Left lung (tissue), 10 donors: Measurements from ENCODE around the gene DCD. TPM values are rescaled to one million over a fixed set of nuclear protein-coding genes. Genes with fewer than 3 reads are reported as not detected.

ENCODE experiments used
- ATAC-seq: fragments of 200-7000 bp; cut with Tn5 transposase; one replicate; pipeline ENCODE4 v1.9.1; 2020; ENCODE audit warnings: moderate library complexity
- DNase-seq, 4 donors: peaks; one replicate each; pipeline ENCODE4 v3.0.0-alpha.2; 2013 to 2020
- H3K27ac ChIP-seq, 2 donors: fragments of 200-600 bp; sonication (generic) in 1 of 2; one replicate each; pipeline versions ENCODE4 v1.5.0 to v1.8.0; 2020 to 2021
- H3K27me3 ChIP-seq, 2 donors: fragments of 200-600 bp; sonication (generic) in 1 of 2; one replicate each; pipeline versions ENCODE4 v1.5.0 to v1.8.0; 2020 to 2021
- H3K36me3 ChIP-seq, 2 donors: fragments of 200-600 bp; sonication (generic) in 1 of 2; one replicate each; pipeline versions ENCODE4 v1.5.0 to v1.8.0; 2020 to 2021
- H3K4me1 ChIP-seq, 2 donors: fragments of 200-600 bp; one replicate each; pipeline ENCODE4 v1.8.0; 2021
- H3K4me3 ChIP-seq, 2 donors: fragments of 200-600 bp; sonication (generic) in 1 of 2; one replicate each; pipeline versions ENCODE4 v1.5.0 to v1.8.0; 2020 to 2021; ENCODE audit warnings: mild to moderate bottlenecking in 1 of 2
- H3K9me3 ChIP-seq, 2 donors: fragments of 200-600 bp; sonication (generic) in 1 of 2; one replicate each; pipeline versions ENCODE4 v1.5.0 to v1.8.0; 2020 to 2021
- intact Hi-C, 2 donors: fragments of 100-400 bp; cut with DNase I; formaldehyde crosslinking; loops; one replicate each; pipeline versions ENCODE4 v1.11.2 to v1.14.2; 2022
- polyA plus RNA-seq, 6 donors: library from polyadenylated mRNA; unstranded; fragments of 120-200 nt; gene quantifications; one replicate each; pipeline ENCODE4 v1.2.1, GENCODE V29; 2013; ENCODE audit not compliant: insufficient read length in 6 of 6
- total RNA-seq, 2 donors: library from RNA; stranded (reverse); fragmentation: NEBNext Ultra II Directional; extraction: Animal tissue kit (Norgen Biotek cat#: 25700); gene quantifications; one replicate each; pipeline ENCODE4 v1.2.1, GENCODE V29; 2021
- TF ChIP-seq, protein P1 (sequence below), 2 donors: fragments of 200-600 bp; sonication (generic) in 1 of 2; IDR thresholded peaks; one replicate each; pipeline versions ENCODE4 v1.5.0 to v1.8.0; 2021; ENCODE audit warnings: antibody characterized with exemption in 2 of 2
- donor health status: DM: no; HTN: yes; CAD: no.
- donor health status: DM: no; HTN: no; CAD: no.

The DCD gene
- total and polyA plus RNA-seq, 8 donors = not detected

DNA sequence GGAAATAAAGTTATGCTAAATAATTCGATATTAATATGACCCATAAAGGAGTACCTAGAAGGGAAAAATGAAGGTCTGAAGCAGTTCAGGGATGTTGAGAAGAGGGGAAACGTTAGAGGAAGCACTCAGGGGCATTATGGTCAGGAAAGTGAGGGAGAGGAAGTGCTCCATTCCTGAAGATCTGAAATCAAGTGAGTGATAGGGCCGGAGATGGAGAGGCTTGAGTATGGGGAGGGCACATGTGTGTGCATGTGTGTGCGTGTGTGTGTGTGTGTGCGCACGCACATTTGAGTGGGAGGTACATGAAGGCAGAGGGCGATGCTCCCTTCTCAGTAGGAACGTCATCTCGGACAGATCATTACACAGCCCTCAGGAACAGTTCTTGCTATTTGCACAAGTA is 4.9 kb upstream of the DCD start:
- intact Hi-C loops = no loop called here
- H3K4me1 ChIP-seq = no peaks in the 10 kb centered on the region
- H3K9me3 ChIP-seq = no peaks in the 10 kb centered on the region
- TF ChIP-seq, protein P1, sequence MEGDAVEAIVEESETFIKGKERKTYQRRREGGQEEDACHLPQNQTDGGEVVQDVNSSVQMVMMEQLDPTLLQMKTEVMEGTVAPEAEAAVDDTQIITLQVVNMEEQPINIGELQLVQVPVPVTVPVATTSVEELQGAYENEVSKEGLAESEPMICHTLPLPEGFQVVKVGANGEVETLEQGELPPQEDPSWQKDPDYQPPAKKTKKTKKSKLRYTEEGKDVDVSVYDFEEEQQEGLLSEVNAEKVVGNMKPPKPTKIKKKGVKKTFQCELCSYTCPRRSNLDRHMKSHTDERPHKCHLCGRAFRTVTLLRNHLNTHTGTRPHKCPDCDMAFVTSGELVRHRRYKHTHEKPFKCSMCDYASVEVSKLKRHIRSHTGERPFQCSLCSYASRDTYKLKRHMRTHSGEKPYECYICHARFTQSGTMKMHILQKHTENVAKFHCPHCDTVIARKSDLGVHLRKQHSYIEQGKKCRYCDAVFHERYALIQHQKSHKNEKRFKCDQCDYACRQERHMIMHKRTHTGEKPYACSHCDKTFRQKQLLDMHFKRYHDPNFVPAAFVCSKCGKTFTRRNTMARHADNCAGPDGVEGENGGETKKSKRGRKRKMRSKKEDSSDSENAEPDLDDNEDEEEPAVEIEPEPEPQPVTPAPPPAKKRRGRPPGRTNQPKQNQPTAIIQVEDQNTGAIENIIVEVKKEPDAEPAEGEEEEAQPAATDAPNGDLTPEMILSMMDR (IDR thresholded peaks at IDR 0.05) = no peak
- H3K36me3 ChIP-seq = no peaks in the 10 kb centered on the region
- peaks cover 0 to 22% of the 10 kb centered on the region in 2 donors for H3K27me3 ChIP-seq
- H3K27ac ChIP-seq = no peak overlapping the region
- ATAC-seq = no peak
- H3K4me3 ChIP-seq = no peak overlapping the region
- DNase-seq = no peak

DNA sequence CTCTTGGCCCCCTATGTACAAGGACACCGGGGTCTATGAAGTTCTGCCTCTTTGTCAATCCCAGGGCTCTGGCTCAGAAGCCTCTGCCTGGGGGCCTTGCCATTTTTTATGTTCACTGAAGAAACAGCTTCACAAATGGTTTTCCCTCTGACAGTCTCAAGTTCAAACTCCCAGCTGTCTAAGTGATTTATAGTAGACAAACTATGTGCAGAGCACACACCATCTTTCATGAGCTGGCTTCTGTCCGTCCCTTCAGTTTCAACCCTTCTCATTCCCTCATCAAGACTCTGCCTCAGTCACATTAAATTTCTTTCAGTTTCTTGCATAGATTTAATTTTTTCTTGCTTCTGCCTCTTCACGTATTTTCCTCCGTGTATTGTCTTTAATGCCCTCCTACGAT is 2.7 kb upstream of the DCD start:
- Histone ChIP-seq H3K4me1 (no peaks in the 10 kb centered on the region), H3K36me3 (no peaks in the 10 kb centered on the region), H3K27me3 (peaks cover 0 to 24% of the 10 kb centered on the region in 2 donors), H3K27ac (no peak overlapping the region), H3K4me3 (no peak overlapping the region), H3K9me3 (no peaks in the 10 kb centered on the region)
- ATAC-seq = no peak
- intact Hi-C loops = no loop called here
- TF ChIP-seq, protein P1 (IDR thresholded peaks at IDR 0.05) = no peak
- DNase-seq = no peak

DNA sequence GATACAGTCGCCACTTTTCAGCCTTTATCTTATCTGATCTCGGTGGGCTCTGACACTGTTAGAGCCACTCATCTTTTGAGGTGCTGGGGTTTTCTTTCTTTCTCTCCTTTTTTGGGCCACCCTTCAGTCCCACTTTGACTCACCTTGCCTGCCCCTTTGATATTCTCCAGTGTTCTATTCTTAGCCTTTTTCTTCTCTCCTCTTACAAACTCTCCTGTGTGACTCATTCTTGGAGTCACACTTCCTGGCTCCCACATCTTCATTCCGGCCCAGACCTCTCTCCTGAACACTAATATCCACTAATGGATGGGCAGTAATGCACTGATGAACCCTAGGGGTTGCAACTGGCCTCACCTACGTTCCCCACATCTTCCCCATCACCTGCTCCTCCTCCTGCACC is 2.2 kb upstream of the DCD start:
- H3K4me3 ChIP-seq = no peak overlapping the region

DNA sequence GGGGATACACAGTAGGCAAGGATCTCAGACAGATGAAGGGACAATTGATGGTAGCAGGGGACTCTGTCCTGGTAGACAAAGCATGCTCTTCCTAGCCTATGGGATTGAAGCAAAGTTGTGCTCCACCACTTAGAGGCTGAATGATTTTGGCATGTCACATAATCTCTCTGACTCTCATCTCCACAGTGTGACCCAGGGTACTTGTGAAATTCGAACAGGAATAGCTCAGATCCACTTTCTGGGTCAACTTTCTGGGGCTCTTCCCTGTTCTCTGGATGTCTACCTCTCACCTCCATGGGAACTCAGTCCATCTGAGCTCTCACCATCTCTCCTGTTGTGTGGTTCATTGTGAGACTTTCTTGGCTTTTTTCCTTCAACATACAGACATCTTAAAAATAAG is 1.7 kb upstream of the DCD start:
- no peak for ATAC-seq
- Histone ChIP-seq H3K4me3 (no peak overlapping the region), H3K4me1 (no peaks in the 10 kb centered on the region), H3K36me3 (no peaks in the 10 kb centered on the region), H3K27me3 (peaks cover 0 to 35% of the 10 kb centered on the region in 2 donors), H3K27ac (no peak overlapping the region), H3K9me3 (no peaks in the 10 kb centered on the region)
- DNase-seq = no peak
- intact Hi-C loops = no loop called here
- TF ChIP-seq, protein P1 (IDR thresholded peaks at IDR 0.05) = no peak

More for the DNA sequence above, 2.2 kb upstream of the DCD start:
- intact Hi-C loops = no loop called here
- Histone ChIP-seq H3K4me1 (no peaks in the 10 kb centered on the region), H3K36me3 (no peaks in the 10 kb centered on the region), H3K27ac (no peak overlapping the region), H3K27me3 (peaks cover 0 to 29% of the 10 kb centered on the region in 2 donors), H3K9me3 (no peaks in the 10 kb centered on the region)
- TF ChIP-seq, protein P1 (IDR thresholded peaks at IDR 0.05) = no peak
- no peak for ATAC-seq
- DNase-seq = no peak

DNA sequence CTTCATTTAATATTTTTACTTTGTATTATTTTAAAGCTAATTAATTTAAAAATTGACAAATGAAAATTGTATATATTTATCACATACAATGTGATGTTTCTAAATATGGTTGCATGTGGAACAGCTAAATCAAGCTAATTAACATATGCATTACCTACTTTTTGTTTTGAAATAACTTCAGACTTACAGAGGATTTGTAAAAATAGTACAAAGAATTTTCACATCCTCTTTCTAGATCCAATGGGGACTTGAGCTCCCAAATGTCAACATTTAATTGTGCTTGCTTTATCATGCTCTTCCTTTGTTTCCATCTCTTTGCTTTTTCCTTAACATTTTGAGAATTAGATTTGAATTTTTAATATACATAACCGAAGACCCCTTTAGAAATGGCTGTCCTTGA is 6.6 kb downstream of the DCD start:
- intact Hi-C loops = no loop called here

More for the DNA sequence above, 6.6 kb downstream of the DCD start:
- DNase-seq (no peak), ATAC-seq (no peak)
- H3K4me1 ChIP-seq = no peaks in the 10 kb centered on the region
- H3K27ac ChIP-seq = no peak overlapping the region
- H3K9me3 ChIP-seq = no peaks in the 10 kb centered on the region
- TF ChIP-seq, protein P1 (IDR thresholded peaks at IDR 0.05) = no peak
- peaks cover 0 to 36% of the 10 kb centered on the region in 2 donors for H3K27me3 ChIP-seq
- H3K36me3 ChIP-seq = no peaks in the 10 kb centered on the region
- H3K4me3 ChIP-seq = no peak overlapping the region
